ENCODE measurements around the gene PATL2.
A peak's percentile ranks its signal among the peaks of the same experiment; 100 is the strongest.
"Not testable (repeated sequence)": the region's sequence is repeated elsewhere in the genome, so short reads cannot be mapped to it uniquely, and the experiment has no call there.

Gene PATL2

GRCh38 chr15:44719293-44719999 is 8.3 kb upstream of the PATL2 start:
- DNase-seq: peak in 1 of 4 experiments; percentile 20

GRCh38 chr15:44718927-44719292 is 7.8 kb upstream of the PATL2 start:
- DNase-seq: no peak

GRCh38 chr15:44718180-44718926 is 7.2 kb upstream of the PATL2 start:
- no peak for DNase-seq

- no peak for DNase-seq
Measured at GRCh38 chr15:44716983-44717602, 6.0 kb upstream of the PATL2 start.

GRCh38 chr15:44715797-44716334 is 4.7 kb upstream of the PATL2 start:
- DNase-seq: no peak

- no peak for DNase-seq
Measured at GRCh38 chr15:44715142-44715796, 4.1 kb upstream of the PATL2 start.

GRCh38 chr15:44713006-44713966 is 2.2 kb upstream of the PATL2 start:
- no peak for DNase-seq

GRCh38 chr15:44712346-44713005 is 1.4 kb upstream of the PATL2 start:
- DNase-seq: peak; percentile 37 to 55 (median 42)

GRCh38 chr15:44711743-44712345 is 721 bp upstream of the PATL2 start:
- DNase-seq: peak; percentile 53 to 64 (median 58)

- peak in 2 of 4 experiments; percentile 33 to 44 for DNase-seq
Measured at GRCh38 chr15:44710236-44711095, 657 bp downstream of the PATL2 start.

GRCh38 chr15:44706946-44707636 is 4.0 kb downstream of the PATL2 start:
- DNase-seq: no peak

- DNase-seq: no peak
Measured at GRCh38 chr15:44706401-44706800, 4.7 kb downstream of the PATL2 start.

- DNase-seq: no peak
Measured at GRCh38 chr15:44705986-44706385, 5.1 kb downstream of the PATL2 start.

- DNase-seq: not testable (repeated sequence)
Measured at GRCh38 chr15:44700676-44701075, 10.4 kb downstream of the PATL2 start.

GRCh38 chr15:44698641-44699040 is 12.5 kb downstream of the PATL2 start:
- no peak for DNase-seq

- DNase-seq: no peak
Measured at GRCh38 chr15:44697014-44697413, 14.1 kb downstream of the PATL2 start.

- no peak for DNase-seq
Measured at GRCh38 chr15:44695294-44695693, 15.8 kb downstream of the PATL2 start.

- no peak for DNase-seq
Measured at GRCh38 chr15:44694416-44694815, 16.7 kb downstream of the PATL2 start.

- DNase-seq: no peak
Measured at GRCh38 chr15:44692659-44693058, 18.5 kb downstream of the PATL2 start.
